Activated CD4-positive, alpha-beta T cell treated with anti-CD3 and anti-CD28 coated beads, Interleukin-2, Interleukin-4, amounts not matched to agents 100 ng/mL and 50 ng/mL, durations not matched to agents 16 hours and 8 hours (primary cell): ENCODE data around the gene ZNF385B.
A peak's percentile ranks its signal among the peaks of the same experiment; 100 is the strongest.
"Not testable (repeated sequence)": the region's sequence is repeated elsewhere in the genome, so short reads cannot be mapped to it uniquely, and the experiment has no call there.

Experiments
- DNase-seq: peaks from one replicate; pipeline ENCODE4 v3.0.0-alpha.2; 2020; ENCODE audit warnings: low spot score

The ZNF385B gene

GRCh38 chr2:179802051-179802882, 59.1 kb downstream of the ZNF385B start:
- DNase-seq = no peak

DNA sequence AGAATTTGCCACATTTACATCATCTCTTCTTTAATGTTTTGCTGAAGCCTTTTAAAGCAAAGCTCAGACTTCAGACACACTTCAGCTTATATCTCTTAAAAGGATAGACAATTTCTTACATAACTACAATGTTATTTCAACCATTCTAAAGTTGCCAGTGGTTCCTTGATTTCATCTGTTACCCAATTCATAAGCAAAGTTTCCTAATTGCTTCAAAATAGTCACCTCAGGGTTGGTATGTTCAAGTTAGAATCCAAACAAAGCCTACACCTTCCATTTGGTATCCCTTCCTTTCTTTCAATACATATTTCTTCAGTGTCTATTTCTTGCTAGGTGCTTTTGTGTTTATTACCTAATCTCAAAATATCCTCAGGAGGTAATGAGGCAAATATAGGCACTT, 60.6 kb downstream of the ZNF385B start:
- no peak for DNase-seq

GRCh38 chr2:179796213-179797007, 65.0 kb downstream of the ZNF385B start:
- no peak for DNase-seq

DNA sequence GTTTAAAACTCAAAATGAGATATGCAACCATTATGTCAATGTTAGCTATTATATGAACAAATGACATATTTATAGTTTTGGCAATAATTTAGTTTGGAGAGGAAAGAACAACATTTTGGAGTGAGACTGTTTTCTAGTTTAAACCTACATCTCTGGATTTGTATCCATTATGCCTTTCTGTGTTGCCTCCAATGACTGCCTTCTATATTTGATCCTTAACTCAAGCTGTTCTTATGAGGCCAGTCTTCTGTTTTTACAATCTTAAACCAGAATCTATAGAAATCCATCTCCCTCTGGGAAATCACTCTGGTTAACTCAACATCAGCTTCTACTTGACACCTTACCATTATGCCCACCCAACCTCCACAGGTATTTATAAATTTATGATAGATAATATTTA, 67.5 kb downstream of the ZNF385B start:
- no peak for DNase-seq

GRCh38 chr2:179793238-179793637, 68.2 kb downstream of the ZNF385B start:
- DNase-seq = no peak

GRCh38 chr2:179790235-179791217, 70.9 kb downstream of the ZNF385B start:
- no peak for DNase-seq

- no peak for DNase-seq
Observed at GRCh38 chr2:179788104-179788503, 73.3 kb downstream of the ZNF385B start.

DNA sequence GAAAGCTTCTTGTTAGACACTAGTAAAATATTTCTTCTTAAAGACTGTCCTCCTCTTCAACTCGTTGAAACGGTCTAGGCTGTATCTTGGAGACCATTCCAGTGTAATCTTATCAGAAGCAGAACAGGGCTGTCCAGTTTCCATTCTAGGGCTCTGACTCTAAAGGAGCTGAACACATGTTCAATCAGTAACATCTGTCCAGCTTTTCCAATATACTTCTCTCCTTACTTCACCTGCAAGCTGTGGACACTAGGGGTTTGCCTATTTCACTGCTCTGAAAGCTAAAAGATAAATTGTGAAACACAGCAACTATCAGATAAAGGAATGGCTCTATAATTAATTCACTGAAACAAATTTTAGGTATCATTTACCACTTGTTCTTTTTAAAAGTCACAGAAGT, 73.8 kb downstream of the ZNF385B start:
- DNase-seq = no peak

- DNase-seq = no peak
Observed at GRCh38 chr2:179785902-179786301, 75.5 kb downstream of the ZNF385B start.

DNA sequence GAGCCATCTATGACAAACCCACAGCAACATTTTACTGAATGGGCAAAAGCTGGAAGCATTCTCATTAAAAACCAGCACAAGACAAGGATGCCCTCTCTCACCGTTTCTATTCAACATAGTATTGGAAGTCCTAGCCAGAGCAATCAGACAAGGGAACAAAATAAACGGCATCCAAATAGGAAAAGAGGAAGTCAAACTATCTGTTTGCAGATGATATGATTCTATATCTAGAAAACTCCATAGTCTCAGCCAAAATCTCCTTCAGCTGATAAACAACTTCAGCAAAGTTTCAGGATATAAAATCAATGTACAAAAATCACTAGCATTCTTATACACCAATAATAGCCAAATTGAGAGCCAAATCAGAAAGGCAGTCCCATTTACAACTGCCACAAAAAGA, 79.1 kb downstream of the ZNF385B start:
- not testable (repeated sequence) for DNase-seq

- no peak for DNase-seq
Observed at GRCh38 chr2:179773986-179774385, 87.4 kb downstream of the ZNF385B start.

DNA sequence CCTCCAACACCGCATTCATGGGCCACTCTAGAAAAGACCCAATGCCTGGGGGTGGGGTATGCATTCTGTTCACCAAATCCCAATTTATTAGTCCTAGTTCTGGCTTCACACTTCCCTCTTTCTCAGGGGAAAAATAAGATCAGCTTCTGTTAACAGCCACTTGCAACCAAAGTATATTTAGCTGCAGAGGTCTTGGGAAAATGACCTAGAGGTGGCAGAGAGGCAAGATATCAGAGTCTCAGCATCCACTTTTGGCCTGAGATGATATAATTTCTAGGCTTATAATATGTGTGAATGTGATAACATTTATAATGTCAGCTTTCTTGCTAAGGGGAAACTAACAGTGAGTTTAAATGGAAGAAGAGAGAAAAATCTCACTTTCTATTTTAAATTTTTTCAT, 89.1 kb downstream of the ZNF385B start:
- no peak for DNase-seq

DNA sequence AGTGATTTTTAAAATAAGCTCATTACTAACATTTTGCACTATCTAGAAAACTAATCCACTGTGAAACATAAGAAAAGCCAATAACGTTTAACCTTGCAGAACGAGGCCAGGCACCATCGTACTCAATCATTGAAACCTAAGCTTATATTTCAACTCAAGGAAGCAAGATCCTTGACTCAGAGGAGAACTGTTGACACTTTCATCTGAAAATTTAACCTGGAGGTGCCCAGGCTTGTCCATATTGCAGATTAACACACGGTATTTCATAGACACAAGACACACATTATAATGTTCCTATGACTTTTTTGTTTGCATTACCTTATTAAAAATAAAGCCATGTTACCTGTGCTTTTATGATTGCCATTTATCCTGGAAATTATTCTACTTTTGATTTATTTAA, 89.6 kb downstream of the ZNF385B start:
- DNase-seq = no peak

DNA sequence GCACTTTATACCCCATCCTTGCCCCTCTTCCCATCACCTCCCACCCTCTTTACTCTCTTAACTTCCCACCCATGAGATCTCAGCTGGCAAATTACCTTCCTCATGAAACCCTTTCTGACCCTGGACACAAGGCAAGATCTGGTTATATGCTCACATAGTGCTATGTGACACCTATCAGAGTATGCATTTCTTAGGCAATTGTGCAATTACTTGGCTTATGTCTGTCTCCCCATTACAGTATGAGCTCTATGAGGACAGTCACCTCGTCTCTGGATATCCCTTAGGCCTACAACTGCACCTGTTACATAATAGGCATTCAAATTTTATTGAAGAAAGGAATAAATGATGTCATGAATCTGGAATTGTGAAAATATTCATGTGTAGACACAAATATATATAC, 91.4 kb downstream of the ZNF385B start:
- DNase-seq = no peak

- no peak for DNase-seq
Observed at GRCh38 chr2:179769323-179769722, 92.1 kb downstream of the ZNF385B start.

- no peak for DNase-seq
Observed at GRCh38 chr2:179768765-179769164, 92.6 kb downstream of the ZNF385B start.

- no peak for DNase-seq
Observed at GRCh38 chr2:179765666-179766065, 95.7 kb downstream of the ZNF385B start.

DNA sequence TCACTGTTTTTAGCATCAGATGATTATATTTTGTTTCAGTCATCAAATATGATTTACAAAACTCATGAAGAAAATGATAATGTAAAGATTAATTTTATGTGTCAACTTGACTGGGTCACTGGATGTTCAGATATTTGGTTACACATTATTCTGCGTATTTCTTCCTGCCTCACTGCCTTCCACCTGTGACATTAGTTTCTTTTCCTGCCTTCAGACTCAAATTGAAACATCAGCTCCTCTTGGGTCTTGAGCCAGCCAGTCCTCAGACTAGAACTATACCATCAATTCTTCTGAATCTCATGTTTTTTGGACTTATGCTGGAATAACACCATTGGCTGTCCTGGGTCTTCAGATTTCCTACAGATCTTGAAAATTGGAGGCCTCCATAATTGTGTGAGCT, 96.7 kb downstream of the ZNF385B start:
- no peak for DNase-seq

GRCh38 chr2:179758636-179759035, 102.8 kb downstream of the ZNF385B start:
- DNase-seq = no peak

DNA sequence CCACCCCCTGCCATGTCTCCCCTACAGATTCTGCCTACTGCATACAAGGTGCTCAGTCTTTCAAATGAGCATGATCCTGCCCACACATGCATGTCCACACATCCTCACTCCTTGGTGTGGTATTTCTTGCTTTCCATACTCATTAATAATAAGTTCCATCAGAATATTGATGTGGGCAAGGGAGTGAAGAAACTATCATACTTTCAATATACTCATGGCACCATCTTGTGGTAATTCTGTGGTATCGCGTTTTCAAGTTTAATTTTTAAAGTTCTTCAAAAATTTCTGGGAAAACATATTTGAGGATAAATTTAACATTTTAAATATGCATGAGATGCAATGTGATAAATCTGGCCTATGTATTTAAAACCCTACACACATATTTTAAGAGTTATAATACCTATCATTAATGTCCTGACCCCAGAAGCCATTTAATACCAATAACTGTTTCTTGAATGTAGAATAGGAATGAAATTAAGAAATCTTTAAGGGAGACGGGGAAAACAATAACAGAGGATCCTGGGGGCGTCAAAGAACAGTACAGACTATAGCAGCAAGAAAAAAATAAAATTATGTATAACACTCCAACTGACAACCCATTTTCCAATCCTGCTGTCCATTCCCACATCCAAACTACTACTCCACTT, 110.1 kb downstream of the ZNF385B start:
- peak; percentile 3 for DNase-seq

GRCh38 chr2:179749210-179749609, 112.2 kb downstream of the ZNF385B start:
- DNase-seq = no peak

- no peak for DNase-seq
Observed at GRCh38 chr2:179746981-179747380, 114.4 kb downstream of the ZNF385B start.
